ENCODE results near the gene MAPK1.
"Not testable (repeated sequence)": the region's sequence is repeated elsewhere in the genome, so short reads cannot be mapped to it uniquely, and the experiment has no call there.

Gene MAPK1

GRCh38 chr22:21848057-21848456, 19.4 kb downstream of the MAPK1 start:
- DNase-seq (ENCODE audit: low read depth in 2 of 2), result not testable (repeated sequence)

- no peak for DNase-seq (ENCODE audit: low read depth in 2 of 2)
Measured at GRCh38 chr22:21845558-21846453, 21.6 kb downstream of the MAPK1 start.

- no peak for DNase-seq (ENCODE audit: low read depth in 2 of 2)
Measured at GRCh38 chr22:21842946-21843345, 24.5 kb downstream of the MAPK1 start.

GRCh38 chr22:21841422-21841821, 26.0 kb downstream of the MAPK1 start:
- no peak for DNase-seq (ENCODE audit: low read depth in 2 of 2)

- no peak for DNase-seq (ENCODE audit: low read depth in 2 of 2)
Measured at GRCh38 chr22:21840236-21840823, 27.1 kb downstream of the MAPK1 start.

GRCh38 chr22:21839765-21840140, 27.7 kb downstream of the MAPK1 start:
- DNase-seq (ENCODE audit: low read depth in 2 of 2), result no peak

- DNase-seq (ENCODE audit: low read depth in 2 of 2), result not testable (repeated sequence)
Measured at GRCh38 chr22:21839104-21839764, 28.2 kb downstream of the MAPK1 start.

GRCh38 chr22:21837248-21837979, 30.0 kb downstream of the MAPK1 start:
- DNase-seq (ENCODE audit: low read depth in 2 of 2), result no peak

GRCh38 chr22:21836486-21836885, 31.0 kb downstream of the MAPK1 start:
- DNase-seq (ENCODE audit: low read depth in 2 of 2), result not testable (repeated sequence)

- DNase-seq (ENCODE audit: low read depth in 2 of 2), result no peak
Measured at GRCh38 chr22:21835378-21835777, 32.1 kb downstream of the MAPK1 start.

- no peak for DNase-seq (ENCODE audit: low read depth in 2 of 2)
Measured at GRCh38 chr22:21834869-21835268, 32.6 kb downstream of the MAPK1 start.

- no peak for DNase-seq (ENCODE audit: low read depth in 2 of 2)
Measured at GRCh38 chr22:21832291-21833290, 34.9 kb downstream of the MAPK1 start.

GRCh38 chr22:21829523-21829922, 37.9 kb downstream of the MAPK1 start:
- no peak for DNase-seq (ENCODE audit: low read depth in 2 of 2)

GRCh38 chr22:21828268-21828638, 39.2 kb downstream of the MAPK1 start:
- no peak for DNase-seq (ENCODE audit: low read depth in 2 of 2)

GRCh38 chr22:21827628-21828267, 39.7 kb downstream of the MAPK1 start:
- no peak for DNase-seq (ENCODE audit: low read depth in 2 of 2)

GRCh38 chr22:21826204-21826603, 41.2 kb downstream of the MAPK1 start:
- DNase-seq (ENCODE audit: low read depth in 2 of 2), result no peak

- DNase-seq (ENCODE audit: low read depth in 2 of 2), result not testable (repeated sequence)
Measured at GRCh38 chr22:21824962-21825361, 42.5 kb downstream of the MAPK1 start.

- no peak for DNase-seq (ENCODE audit: low read depth in 2 of 2)
Measured at GRCh38 chr22:21824445-21824912, 43.0 kb downstream of the MAPK1 start.

GRCh38 chr22:21823740-21824444, 43.6 kb downstream of the MAPK1 start:
- no peak for DNase-seq (ENCODE audit: low read depth in 2 of 2)
